GM21619 (cell line): ENCODE results near the gene PACSIN1.

ENCODE experiments used
- ATAC-seq: cut with Tn5 transposase; IDR thresholded peaks from one replicate; pipeline ENCODE4 v1.9.1; 2021; ENCODE audit not compliant: unreplicated experiment

The PACSIN1 gene

GRCh38 chr6:34514112-34514511 lies 48.2 kb downstream of the PACSIN1 start:
- ATAC-seq = no peak

GRCh38 chr6:34514593-34515472 lies 49.0 kb downstream of the PACSIN1 start:
- no peak for ATAC-seq

DNA sequence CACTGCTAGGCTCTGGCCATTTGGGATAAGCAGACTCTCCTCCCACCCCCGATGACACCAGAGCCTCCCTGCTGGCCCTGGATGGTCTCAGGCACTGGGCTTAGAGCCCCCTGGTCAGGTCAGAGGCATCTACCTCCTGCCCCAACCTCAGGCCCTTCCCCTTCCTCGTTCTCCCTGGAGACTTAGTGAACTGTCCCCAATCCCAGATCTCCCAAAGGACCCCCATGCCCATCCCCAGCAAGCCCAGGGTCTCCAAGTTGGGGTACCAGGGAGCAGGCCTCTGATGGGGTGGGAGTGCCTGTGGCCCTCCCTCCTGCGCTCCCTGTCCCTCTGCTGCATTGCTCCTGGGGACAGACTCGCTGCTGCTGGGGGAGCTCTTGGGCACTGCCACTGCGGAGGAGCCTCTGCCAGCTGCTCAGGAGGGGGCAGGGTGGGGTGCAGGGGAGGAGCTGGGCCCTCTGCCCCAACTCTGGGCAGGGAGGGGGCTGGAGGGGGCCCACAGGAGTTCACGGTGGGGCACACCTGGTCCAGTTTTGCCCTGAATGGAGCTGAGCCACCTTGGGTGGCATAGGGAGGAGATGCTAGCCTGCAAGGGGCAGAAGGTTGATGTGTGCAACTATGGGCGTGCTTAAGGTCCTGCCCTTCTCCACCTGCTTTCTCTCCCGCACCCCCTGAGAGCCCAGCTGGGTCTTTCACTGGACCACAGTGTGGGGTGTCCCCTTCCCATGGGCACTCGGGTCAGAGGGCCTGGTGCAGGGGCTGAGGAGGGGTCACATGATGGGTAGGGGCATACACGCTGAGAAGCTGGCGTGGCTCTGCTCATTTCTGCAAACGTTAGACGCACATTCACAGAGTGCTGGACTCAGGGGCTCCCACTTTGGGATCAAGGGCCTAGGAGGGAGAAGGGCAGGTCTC lies 49.9 kb downstream of the PACSIN1 start:
- ATAC-seq = no peak

- ATAC-seq = no peak
Measured at GRCh38 chr6:34516391-34517324, 50.8 kb downstream of the PACSIN1 start.

DNA sequence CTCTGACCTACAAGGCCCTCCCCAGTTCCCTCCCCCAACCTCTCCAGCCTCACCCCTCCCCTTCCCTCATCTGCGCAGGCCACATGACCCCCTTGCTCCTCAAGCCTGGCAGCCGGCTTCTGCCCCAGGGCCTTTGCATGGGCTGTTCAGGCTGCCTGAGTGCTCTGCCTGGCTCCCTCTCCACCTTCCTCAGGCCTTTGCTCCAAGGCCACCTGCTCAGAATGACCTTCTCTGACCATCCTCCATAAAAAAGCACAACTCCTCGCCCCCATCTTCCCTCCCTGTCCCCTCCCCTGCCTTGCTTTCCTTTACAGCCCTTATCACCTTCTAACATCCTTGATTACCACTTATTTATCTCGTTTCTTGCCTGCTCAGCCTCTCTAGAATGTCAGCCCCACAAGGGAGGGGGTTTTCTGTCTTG lies 51.6 kb downstream of the PACSIN1 start:
- no peak for ATAC-seq

- ATAC-seq = no peak
Measured at GRCh38 chr6:34517966-34518365, 52.1 kb downstream of the PACSIN1 start.

GRCh38 chr6:34518669-34519365 lies 52.9 kb downstream of the PACSIN1 start:
- ATAC-seq = no peak

GRCh38 chr6:34519971-34520644 lies 54.2 kb downstream of the PACSIN1 start:
- ATAC-seq = no peak

GRCh38 chr6:34520645-34521462 lies 55.0 kb downstream of the PACSIN1 start:
- no peak for ATAC-seq

DNA sequence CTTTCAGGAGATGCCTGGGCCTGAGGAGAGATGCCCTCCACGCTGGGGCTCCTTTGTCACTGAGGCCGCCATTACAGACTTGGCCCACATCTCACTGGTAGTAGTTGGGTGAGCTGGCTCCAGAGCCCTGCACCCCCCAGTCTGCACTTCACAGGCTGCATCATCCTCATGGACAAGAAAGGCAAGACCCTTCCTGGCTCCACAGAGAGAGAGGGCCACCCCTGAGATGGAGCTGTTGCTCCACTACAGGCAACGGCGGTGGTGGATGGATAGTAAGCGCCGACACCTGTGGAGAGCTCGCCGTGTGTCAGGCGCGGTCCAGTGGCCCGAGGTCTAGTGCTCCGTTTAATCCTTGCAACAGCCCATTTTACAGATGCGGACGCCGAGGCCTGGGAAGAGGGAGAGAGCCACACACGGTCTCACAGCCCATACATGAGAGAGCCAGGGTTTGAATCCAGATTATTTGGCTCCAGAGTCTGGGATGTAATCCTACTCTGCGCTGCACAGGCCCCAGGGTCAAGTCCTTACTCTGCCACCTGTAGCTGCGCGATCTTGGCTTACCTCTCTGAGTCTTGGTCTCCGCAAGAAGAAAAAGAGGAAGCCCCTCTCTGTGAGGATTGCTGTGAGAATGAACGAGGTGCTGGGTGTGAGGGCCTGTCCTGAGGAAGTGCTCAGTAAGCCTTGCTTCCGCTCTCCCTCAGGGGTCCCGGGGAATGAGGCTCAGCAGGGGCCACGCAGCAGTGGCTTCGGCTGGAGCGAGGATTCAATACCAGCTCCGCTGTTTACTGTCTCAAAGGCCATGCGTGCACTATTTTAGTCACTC lies 55.8 kb downstream of the PACSIN1 start:
- no peak for ATAC-seq

DNA sequence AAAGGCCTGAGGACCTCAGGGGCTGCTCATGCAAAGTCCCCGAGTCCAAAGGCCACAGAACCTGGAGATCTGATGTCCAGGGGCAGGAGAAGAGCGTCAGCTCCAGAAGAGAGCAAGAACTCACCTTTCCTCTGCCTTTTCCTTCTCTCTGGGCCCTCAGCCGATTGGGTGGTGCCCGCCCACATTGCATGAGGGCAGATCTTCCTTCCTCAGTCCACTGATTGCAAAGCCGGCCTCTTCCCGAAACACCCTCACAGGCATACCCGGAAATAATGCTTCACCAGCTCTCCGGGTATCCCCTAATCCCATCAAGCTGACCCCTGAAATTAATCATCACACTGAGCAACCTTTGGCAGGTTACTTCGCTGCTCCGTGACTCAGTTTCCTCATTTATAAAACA lies 56.9 kb downstream of the PACSIN1 start:
- no peak for ATAC-seq

- ATAC-seq = no peak
Measured at GRCh38 chr6:34523441-34524206, 57.7 kb downstream of the PACSIN1 start.

- ATAC-seq = no peak
Measured at GRCh38 chr6:34524499-34524898, 58.6 kb downstream of the PACSIN1 start.

DNA sequence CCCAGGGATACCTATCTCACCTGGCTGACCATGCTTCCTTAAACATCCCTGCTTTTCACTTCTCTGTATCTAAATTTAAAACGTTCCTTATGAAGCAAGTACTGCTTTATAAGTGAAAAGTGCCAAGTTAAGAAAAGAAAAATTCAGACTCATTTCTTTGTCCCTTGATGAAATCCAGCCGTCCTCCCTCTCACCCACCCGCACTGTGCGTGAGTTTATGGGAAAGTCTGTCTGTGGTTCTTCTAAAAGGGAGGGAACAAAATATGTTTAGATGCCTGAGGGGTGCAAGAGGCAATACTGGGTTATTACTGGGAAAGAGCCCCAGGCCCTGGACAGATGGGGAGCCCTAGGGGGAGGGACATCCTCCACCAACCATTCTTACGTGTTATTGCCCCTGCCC lies 59.1 kb downstream of the PACSIN1 start:
- no peak for ATAC-seq

GRCh38 chr6:34525431-34526175 lies 59.7 kb downstream of the PACSIN1 start:
- no peak for ATAC-seq

DNA sequence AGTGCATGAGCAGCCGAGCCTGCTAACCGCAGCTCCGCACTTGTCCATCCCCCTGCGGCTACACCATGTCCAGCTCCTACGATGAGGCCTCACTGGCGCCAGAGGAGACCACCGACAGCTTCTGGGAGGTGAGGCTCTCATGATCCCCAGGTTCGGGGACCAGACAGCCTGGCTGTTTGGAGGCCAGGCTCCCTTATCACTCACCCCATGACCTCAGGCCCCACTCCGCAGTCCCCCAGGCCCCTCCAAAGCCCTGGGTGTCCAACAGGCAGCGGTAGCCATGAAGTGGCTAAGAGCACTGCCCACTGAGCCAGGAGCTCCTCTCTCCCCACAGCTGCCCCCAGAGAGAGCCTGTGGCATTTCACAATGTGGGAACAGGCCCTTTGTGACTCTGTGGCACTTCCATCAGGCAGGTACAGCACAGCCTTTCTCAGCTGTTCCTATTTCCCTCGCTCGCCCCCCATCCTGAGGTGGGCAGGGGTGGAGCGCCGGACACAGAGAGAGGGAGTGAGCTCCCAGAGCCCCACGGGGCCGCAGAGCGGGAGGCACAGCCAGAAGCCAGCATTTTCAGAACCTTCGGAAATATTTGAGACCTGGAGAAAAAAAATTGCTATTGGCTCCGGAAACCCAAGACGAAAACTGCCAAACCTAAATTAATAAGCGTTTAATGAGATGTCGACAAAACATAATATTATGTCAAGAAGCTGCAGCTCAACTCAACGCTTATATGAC lies 60.5 kb downstream of the PACSIN1 start:
- no peak for ATAC-seq
